B cell (primary cell): Measurements from ENCODE around the gene UPF3A.

Experiments
- EZH2 ChIP-seq: IDR thresholded peaks from 2 replicates; pipeline ENCODE4 v1.6.1; 2012; ENCODE audit warnings: borderline replicate concordance, low read depth, mild to moderate bottlenecking, moderate library complexity, low read length; ENCODE audit not compliant: insufficient read depth, poor library complexity, severe bottlenecking
- TF ChIP-seq, protein P1 (sequence below): fragments of 200-600 bp; IDR thresholded peaks from one replicate; pipeline ENCODE4 v1.8.0; 2022; ENCODE audit warnings: antibody characterized with exemption, mild to moderate bottlenecking

DNA sequence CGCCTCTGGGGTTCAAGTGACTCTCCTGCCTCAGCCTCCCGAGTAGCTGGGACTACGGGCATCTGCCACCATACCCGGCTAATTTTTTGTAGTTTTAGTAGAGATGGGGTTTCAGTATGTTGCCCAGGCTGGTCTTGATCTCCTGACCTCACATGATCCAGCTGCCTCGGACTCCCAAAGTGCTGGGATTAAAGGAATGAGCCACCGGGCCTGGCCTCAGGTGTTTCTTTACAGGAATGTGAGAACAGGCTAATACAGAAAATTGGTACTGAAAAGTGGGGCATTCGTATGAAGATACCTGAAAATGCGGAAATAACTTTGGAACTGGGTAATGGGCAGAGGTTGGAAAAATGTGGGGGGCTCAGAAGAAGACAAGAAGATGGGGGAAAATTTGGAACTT, 49.5 kb upstream of the UPF3A start:
- TF ChIP-seq, protein P1, sequence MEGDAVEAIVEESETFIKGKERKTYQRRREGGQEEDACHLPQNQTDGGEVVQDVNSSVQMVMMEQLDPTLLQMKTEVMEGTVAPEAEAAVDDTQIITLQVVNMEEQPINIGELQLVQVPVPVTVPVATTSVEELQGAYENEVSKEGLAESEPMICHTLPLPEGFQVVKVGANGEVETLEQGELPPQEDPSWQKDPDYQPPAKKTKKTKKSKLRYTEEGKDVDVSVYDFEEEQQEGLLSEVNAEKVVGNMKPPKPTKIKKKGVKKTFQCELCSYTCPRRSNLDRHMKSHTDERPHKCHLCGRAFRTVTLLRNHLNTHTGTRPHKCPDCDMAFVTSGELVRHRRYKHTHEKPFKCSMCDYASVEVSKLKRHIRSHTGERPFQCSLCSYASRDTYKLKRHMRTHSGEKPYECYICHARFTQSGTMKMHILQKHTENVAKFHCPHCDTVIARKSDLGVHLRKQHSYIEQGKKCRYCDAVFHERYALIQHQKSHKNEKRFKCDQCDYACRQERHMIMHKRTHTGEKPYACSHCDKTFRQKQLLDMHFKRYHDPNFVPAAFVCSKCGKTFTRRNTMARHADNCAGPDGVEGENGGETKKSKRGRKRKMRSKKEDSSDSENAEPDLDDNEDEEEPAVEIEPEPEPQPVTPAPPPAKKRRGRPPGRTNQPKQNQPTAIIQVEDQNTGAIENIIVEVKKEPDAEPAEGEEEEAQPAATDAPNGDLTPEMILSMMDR = no peak
- no peak for TF ChIP-seq EZH2
